ENCODE measurements around the gene UBTF. TPM values are rescaled to one million over a fixed set of nuclear protein-coding genes. Genes with fewer than 3 reads are reported as not detected.

The UBTF gene
- total and polyA plus RNA-seq, 11 donors, result 33.1 to 61.2 (median 44.1) TPM

DNA sequence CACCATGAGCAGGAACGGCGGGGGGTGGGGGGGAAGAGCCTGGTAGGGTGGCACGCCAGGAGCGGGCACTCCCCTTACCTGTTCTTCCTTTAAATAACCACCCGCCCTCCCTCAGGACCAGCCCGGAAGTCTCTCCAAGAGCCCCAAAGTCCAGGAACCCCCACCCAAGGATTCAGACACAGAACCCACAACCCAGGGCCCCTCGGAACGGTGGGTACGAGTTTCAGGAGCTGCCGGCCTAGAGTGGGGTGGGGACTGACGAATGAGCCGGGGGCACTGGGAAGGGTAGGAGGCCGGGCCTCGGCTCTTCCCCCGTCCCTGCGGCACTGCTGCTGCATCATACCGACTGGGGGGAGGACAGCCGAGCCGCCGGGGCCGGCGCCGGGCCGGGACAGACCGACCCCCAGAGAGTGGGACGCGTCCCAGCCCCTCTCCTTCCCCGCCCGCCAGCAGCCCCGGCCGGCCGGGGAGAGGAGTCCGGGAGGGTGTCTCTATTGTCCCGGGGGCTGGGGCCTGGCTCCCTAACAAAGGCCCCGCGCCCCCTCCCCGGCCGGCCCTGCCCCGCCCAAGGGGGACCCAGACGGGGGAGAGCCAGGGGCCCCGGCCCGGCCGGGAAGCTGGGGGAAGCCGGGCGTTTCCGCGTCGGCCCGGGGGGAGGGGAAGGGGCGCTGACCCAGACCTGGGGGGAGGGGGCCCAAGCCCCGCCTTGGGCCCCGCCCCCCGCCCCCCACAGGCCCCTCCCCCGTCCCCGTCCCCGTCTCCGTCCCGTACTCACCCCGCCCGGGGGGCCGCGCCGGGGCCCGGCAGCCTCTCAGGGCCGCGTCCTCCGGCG, 20.5 kb downstream of the UBTF start:
- 1 to 2% (median 1%) methylated on average over 16 to 68 of the region's 68 CpGs for WGBS, 4 donors
- H3K4me1 ChIP-seq, result peaks cover 0 to 32% (median 17%) of the 10 kb centered on the region in 12 donors
- TF ChIP-seq, protein P1, sequence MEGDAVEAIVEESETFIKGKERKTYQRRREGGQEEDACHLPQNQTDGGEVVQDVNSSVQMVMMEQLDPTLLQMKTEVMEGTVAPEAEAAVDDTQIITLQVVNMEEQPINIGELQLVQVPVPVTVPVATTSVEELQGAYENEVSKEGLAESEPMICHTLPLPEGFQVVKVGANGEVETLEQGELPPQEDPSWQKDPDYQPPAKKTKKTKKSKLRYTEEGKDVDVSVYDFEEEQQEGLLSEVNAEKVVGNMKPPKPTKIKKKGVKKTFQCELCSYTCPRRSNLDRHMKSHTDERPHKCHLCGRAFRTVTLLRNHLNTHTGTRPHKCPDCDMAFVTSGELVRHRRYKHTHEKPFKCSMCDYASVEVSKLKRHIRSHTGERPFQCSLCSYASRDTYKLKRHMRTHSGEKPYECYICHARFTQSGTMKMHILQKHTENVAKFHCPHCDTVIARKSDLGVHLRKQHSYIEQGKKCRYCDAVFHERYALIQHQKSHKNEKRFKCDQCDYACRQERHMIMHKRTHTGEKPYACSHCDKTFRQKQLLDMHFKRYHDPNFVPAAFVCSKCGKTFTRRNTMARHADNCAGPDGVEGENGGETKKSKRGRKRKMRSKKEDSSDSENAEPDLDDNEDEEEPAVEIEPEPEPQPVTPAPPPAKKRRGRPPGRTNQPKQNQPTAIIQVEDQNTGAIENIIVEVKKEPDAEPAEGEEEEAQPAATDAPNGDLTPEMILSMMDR (IDR thresholded peaks at IDR 0.05), result no peak
- TF ChIP-seq POLR2A (IDR thresholded peaks at IDR 0.05), result no peak
- peak in 3 of 4 donors; percentile 16 to 49 (median 17) for ATAC-seq
- intact Hi-C loops (cut with DNase I), result no loop called here
- H3K36me3 ChIP-seq, result peaks cover 0 to 37% (median 33%) of the 10 kb centered on the region in 9 donors
- H3K4me3 ChIP-seq, result peak overlapping the region; percentile 55 to 99 (median 91)
- H3K9me3 ChIP-seq, result no peaks in the 10 kb centered on the region
- peak overlapping the region; percentile 96 to 100 (median 98) for H3K27ac ChIP-seq
- peak; percentile 66 to 88 (median 76) for DNase-seq
- no peaks in the 10 kb centered on the region for H3K27me3 ChIP-seq

DNA sequence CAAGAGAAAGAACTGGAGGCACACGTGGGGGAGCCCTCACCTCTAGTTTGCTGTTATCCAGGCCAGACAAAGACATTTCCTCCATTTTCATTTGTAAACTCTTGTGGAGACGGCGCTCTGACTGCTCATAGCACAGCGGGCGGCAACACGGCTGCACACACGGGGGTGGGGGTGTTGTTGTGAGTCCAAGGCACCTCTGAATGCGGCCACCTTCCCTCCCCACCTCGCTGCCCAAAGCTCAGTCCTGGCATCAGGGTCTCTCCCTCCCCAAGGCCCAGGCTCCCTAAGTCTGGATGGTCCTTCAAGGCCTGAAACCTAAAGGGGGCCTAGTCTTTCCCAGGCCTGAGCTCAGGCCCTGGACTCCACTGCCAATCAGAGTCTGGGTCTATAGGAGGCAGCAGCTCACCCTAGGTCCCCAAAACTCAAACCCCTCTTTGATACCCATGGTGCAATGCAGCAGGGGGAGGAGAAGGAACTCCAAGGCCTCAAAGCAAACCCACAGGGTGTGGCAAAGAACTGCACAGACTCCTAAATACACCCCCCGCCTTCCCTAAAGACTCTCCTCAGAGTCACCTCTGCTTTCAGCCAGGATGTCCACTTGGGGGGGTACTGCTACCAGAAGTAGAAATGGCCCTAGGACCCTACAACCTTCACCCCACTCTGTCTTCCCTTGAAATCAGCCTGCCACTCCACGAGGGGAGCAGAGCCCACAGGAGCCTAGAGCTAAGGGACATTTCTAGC, 21.3 kb downstream of the UBTF start:
- 56 to 66% (median 64%) methylated on average over 8 to 11 of the region's 11 CpGs for WGBS, 4 donors
- intact Hi-C loops (cut with DNase I), result no loop called here
- H3K27ac ChIP-seq, result peak overlapping the region; percentile 96 to 100 (median 98)
- TF ChIP-seq, protein P1 (IDR thresholded peaks at IDR 0.05), result peak in 3 of 12 donors; percentile 6 to 20 (median 13)
- TF ChIP-seq POLR2A (IDR thresholded peaks at IDR 0.05), result no peak
- H3K36me3 ChIP-seq, result peaks cover 0 to 45% (median 39%) of the 10 kb centered on the region in 9 donors
- ATAC-seq (no peak), DNase-seq (peak in 1 of 5 donors; percentile 34)
- H3K9me3 ChIP-seq, result no peaks in the 10 kb centered on the region
- no peaks in the 10 kb centered on the region for H3K27me3 ChIP-seq
- H3K4me3 ChIP-seq, result peak overlapping the region; percentile 55 to 99 (median 91)
- H3K4me1 ChIP-seq, result peaks cover 0 to 27% (median 13%) of the 10 kb centered on the region in 12 donors

DNA sequence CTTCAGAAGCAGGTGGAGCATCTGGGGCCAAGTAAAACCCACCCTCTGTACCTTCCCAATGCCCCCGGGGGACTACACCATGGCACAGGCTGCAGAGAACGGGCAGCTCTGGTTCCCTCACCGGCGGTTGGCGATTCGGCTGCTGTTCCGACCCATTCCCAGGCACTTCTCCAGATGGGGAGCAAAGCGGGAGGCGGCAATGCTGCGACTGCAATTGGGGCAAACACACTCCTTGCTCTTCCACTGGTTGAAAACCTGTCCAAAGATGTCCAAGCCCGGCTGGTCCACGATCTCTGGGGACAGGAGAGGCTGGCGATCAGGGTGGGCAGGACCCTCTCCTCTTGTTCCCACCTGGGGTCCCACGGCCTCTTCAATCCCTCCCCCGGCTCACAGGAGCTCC, 22.4 kb downstream of the UBTF start:
- Histone ChIP-seq H3K36me3 (peaks cover 0 to 53% (median 44%) of the 10 kb centered on the region in 9 donors), H3K27ac (peak overlapping the region in 1 of 12 donors; percentile 99)

More for the DNA sequence above, 22.4 kb downstream of the UBTF start:
- no peaks in the 10 kb centered on the region for H3K27me3 ChIP-seq
- DNase-seq, result peak in 1 of 5 donors; percentile 29
- ATAC-seq, result no peak
- no peak for TF ChIP-seq POLR2A (IDR thresholded peaks at IDR 0.05)
- TF ChIP-seq, protein P1 (IDR thresholded peaks at IDR 0.05), result no peak
- no peaks in the 10 kb centered on the region for H3K9me3 ChIP-seq
- peaks cover 0 to 30% (median 13%) of the 10 kb centered on the region in 12 donors for H3K4me1 ChIP-seq
- H3K4me3 ChIP-seq, result no peak overlapping the region
- intact Hi-C loops (cut with DNase I), result no loop called here
- 81 to 94% (median 88%) methylated on average over 6 to 15 of the region's 15 CpGs for WGBS, 4 donors
